Liver (tissue), 3 donors: ENCODE results near the gene NFIX.

Experiments
- CTCF ChIP-seq: fragments of 150-350 bp; IDR thresholded peaks from 2 replicates; pipeline ENCODE4 v1.5.1; 2017; ENCODE audit warnings: improper control_type of control experiment, low read depth, low read length; ENCODE audit not compliant: missing input control
- EGR1 ChIP-seq, 2 donors: IDR thresholded peaks; 2 replicates each; pipeline ENCODE4 v1.6.1; 2016 to 2018; ENCODE audit warnings: antibody characterized with exemption in 2 of 2, low read depth in 2 of 2
- REST ChIP-seq: IDR thresholded peaks from 2 replicates; pipeline ENCODE4 v1.6.1; 2016; ENCODE audit warnings: antibody characterized with exemption, mild to moderate bottlenecking
- donor health status: healthy.
- donor health status: healthy.

GRCh38 chr19:12995596-12996405 is 526 bp downstream of the NFIX start:
- TF ChIP-seq CTCF (no peak), EGR1 (IDR thresholded peaks at IDR 0.05; ENCODE audit: low read depth in 2 of 2) (no peak), REST (no peak)
